ENCODE results near the gene FOSL1.

Gene FOSL1

GRCh38 chr11:65900125-65900898, at the start of gene FOSL1:
FOSL1 (minus strand) TSS chr11:65900388; CDS start chr11:65900339, 49 bp downstream.
- H3K4me3 ChIP-seq (ENCODE audit: low read depth, low read length), result peak within 1 kb of the TSS; percentile 90
- TF ChIP-seq MAX (IDR thresholded peaks at IDR 0.05; ENCODE audit: low read depth, low read length) (peak; percentile 68), POLR2A (IDR thresholded peaks at IDR 0.05; ENCODE audit: extremely low read depth, insufficient read length) (peak; percentile 95), MYC (IDR thresholded peaks at IDR 0.05; ENCODE audit: low read depth, low read length) (peak; percentile 81), CTCF (IDR thresholded peaks at IDR 0.05; ENCODE audit: low read depth, low read length) (no peak)
- DNase-seq (ENCODE audit: low read depth), result peak; percentile 97

- H3K4me3 ChIP-seq (ENCODE audit: low read depth, low read length), result no peak overlapping the region
- TF ChIP-seq POLR2A (IDR thresholded peaks at IDR 0.05; ENCODE audit: extremely low read depth, insufficient read length), result no peak
- TF ChIP-seq MAX (IDR thresholded peaks at IDR 0.05; ENCODE audit: low read depth, low read length), result no peak
- no peak for TF ChIP-seq CTCF (IDR thresholded peaks at IDR 0.05; ENCODE audit: low read depth, low read length)
- TF ChIP-seq MYC (IDR thresholded peaks at IDR 0.05; ENCODE audit: low read depth, low read length), result no peak
- DNase-seq (ENCODE audit: low read depth), result no peak
Measured at GRCh38 chr11:65947603-65948125, 47.5 kb upstream of the FOSL1 start.

GRCh38 chr11:65947133-65947532, 46.9 kb upstream of the FOSL1 start:
- TF ChIP-seq MAX (IDR thresholded peaks at IDR 0.05; ENCODE audit: low read depth, low read length), result no peak
- no peak for TF ChIP-seq CTCF (IDR thresholded peaks at IDR 0.05; ENCODE audit: low read depth, low read length)
- no peak for TF ChIP-seq POLR2A (IDR thresholded peaks at IDR 0.05; ENCODE audit: extremely low read depth, insufficient read length)
- no peak for TF ChIP-seq MYC (IDR thresholded peaks at IDR 0.05; ENCODE audit: low read depth, low read length)
- no peak for DNase-seq (ENCODE audit: low read depth)
- H3K4me3 ChIP-seq (ENCODE audit: low read depth, low read length), result no peak overlapping the region

- TF ChIP-seq POLR2A (IDR thresholded peaks at IDR 0.05; ENCODE audit: extremely low read depth, insufficient read length) (no peak), MAX (IDR thresholded peaks at IDR 0.05; ENCODE audit: low read depth, low read length) (no peak), CTCF (IDR thresholded peaks at IDR 0.05; ENCODE audit: low read depth, low read length) (no peak), MYC (IDR thresholded peaks at IDR 0.05; ENCODE audit: low read depth, low read length) (no peak)
- DNase-seq (ENCODE audit: low read depth), result no peak
- H3K4me3 ChIP-seq (ENCODE audit: low read depth, low read length), result no peak overlapping the region
Measured at GRCh38 chr11:65946655-65947054, 46.5 kb upstream of the FOSL1 start.

GRCh38 chr11:65945941-65946558, 45.9 kb upstream of the FOSL1 start:
- TF ChIP-seq MYC (IDR thresholded peaks at IDR 0.05; ENCODE audit: low read depth, low read length) (no peak), CTCF (IDR thresholded peaks at IDR 0.05; ENCODE audit: low read depth, low read length) (no peak), MAX (IDR thresholded peaks at IDR 0.05; ENCODE audit: low read depth, low read length) (no peak), POLR2A (IDR thresholded peaks at IDR 0.05; ENCODE audit: extremely low read depth, insufficient read length) (no peak)
- no peak overlapping the region for H3K4me3 ChIP-seq (ENCODE audit: low read depth, low read length)
- no peak for DNase-seq (ENCODE audit: low read depth)
